C4-2B (cell line): ENCODE data around the gene TCN2.

Experiments
- ZFX ChIP-seq: fragments of 450-650 bp; IDR thresholded peaks from 2 replicates; pipeline ENCODE4 v1.6.1; 2017
- TF ChIP-seq, protein P1 (sequence below): fragments of 450-650 bp; conservative IDR thresholded peaks from 2 replicates; pipeline ENCODE4 v1.5.1; 2017; ENCODE audit warnings: mild to moderate bottlenecking

- TF ChIP-seq, protein P1, sequence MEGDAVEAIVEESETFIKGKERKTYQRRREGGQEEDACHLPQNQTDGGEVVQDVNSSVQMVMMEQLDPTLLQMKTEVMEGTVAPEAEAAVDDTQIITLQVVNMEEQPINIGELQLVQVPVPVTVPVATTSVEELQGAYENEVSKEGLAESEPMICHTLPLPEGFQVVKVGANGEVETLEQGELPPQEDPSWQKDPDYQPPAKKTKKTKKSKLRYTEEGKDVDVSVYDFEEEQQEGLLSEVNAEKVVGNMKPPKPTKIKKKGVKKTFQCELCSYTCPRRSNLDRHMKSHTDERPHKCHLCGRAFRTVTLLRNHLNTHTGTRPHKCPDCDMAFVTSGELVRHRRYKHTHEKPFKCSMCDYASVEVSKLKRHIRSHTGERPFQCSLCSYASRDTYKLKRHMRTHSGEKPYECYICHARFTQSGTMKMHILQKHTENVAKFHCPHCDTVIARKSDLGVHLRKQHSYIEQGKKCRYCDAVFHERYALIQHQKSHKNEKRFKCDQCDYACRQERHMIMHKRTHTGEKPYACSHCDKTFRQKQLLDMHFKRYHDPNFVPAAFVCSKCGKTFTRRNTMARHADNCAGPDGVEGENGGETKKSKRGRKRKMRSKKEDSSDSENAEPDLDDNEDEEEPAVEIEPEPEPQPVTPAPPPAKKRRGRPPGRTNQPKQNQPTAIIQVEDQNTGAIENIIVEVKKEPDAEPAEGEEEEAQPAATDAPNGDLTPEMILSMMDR: no peak
- no peak for TF ChIP-seq ZFX
Measured at GRCh38 chr22:30650508-30651116, 43.6 kb downstream of the TCN2 start.
